GM12865 (cell line): ENCODE data around the gene PREX1.

Experiments
- DNase-seq: peaks from one replicate; pipeline ENCODE4 v3.0.0; 2010; ENCODE audit warnings: low read depth
- H3K4me3 ChIP-seq: 2 replicates; pipeline ENCODE4 v1.5.1; 2011; ENCODE audit warnings: mild to moderate bottlenecking, low read depth, low read length, control low read depth
- TF ChIP-seq, protein P1 (sequence below): IDR thresholded peaks from 2 replicates; pipeline ENCODE4 v1.5.1; 2011; ENCODE audit warnings: low read length, control low read depth, low read depth, inconsistent platforms; ENCODE audit not compliant: insufficient read depth; ENCODE audit errors: missing control alignments

Gene PREX1

DNA sequence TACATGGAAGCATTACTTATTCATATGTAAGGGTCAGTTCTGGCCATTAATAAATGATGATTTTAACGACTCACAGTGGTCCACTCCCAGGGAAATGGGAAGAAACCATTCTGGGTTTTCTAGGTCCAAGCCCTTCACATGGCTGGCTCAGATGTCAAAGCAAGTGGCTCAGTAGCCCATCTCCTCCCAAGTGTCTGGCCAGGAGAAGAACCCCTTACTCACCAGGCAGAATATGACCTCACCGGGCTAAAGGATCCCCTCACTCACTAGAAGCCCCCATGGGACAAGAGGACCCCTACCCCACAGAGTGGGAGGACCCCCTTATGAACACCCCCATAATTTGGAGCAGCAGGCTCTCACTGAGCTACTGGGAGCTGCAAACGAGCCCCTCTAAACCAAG, 34.0 kb downstream of the PREX1 start:
- no peak overlapping the region for H3K4me3 ChIP-seq
- TF ChIP-seq, protein P1, sequence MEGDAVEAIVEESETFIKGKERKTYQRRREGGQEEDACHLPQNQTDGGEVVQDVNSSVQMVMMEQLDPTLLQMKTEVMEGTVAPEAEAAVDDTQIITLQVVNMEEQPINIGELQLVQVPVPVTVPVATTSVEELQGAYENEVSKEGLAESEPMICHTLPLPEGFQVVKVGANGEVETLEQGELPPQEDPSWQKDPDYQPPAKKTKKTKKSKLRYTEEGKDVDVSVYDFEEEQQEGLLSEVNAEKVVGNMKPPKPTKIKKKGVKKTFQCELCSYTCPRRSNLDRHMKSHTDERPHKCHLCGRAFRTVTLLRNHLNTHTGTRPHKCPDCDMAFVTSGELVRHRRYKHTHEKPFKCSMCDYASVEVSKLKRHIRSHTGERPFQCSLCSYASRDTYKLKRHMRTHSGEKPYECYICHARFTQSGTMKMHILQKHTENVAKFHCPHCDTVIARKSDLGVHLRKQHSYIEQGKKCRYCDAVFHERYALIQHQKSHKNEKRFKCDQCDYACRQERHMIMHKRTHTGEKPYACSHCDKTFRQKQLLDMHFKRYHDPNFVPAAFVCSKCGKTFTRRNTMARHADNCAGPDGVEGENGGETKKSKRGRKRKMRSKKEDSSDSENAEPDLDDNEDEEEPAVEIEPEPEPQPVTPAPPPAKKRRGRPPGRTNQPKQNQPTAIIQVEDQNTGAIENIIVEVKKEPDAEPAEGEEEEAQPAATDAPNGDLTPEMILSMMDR, result no peak
- DNase-seq, result no peak

DNA sequence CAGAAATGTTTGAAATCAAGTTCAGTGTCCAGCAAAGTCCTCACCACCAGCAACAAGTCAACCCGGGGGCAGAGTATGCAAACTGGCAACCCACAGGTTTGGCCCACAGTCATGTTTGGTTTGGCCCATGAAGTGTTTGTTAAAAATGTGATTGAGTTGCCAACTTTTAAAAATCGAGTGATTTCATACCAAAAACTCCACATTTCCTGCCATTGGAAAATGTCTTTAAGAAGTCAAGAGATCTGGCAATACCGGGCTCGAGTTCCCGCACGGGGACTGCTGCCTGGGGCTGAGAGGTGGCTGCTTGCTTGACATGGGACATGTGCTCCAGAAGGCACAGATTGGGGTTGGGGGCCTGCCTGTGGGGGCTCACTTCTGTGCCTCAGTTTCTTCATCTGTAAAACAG, 36.1 kb downstream of the PREX1 start:
- TF ChIP-seq, protein P1, result no peak
- DNase-seq, result no peak
- H3K4me3 ChIP-seq, result no peak overlapping the region

DNA sequence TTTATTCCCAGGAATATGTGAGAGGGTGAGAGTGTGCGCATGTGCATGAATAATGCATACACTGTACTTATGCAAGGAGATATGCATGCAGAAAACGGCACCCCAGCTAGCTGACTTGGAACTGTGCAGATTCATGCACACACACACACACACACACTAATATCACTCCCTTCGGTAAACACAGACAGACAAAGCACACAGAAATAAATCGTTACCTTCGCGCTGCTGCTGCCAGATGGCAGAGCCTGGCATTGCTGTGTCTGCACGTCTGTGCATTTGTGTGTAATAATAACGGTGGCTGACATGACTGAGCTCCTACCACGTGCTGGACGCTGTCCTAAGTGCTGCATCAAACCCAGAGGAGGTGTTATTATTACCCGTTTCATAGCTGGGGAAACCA, 36.8 kb downstream of the PREX1 start:
- TF ChIP-seq, protein P1, result no peak
- H3K4me3 ChIP-seq, result no peak overlapping the region
- peak; percentile 54 for DNase-seq

DNA sequence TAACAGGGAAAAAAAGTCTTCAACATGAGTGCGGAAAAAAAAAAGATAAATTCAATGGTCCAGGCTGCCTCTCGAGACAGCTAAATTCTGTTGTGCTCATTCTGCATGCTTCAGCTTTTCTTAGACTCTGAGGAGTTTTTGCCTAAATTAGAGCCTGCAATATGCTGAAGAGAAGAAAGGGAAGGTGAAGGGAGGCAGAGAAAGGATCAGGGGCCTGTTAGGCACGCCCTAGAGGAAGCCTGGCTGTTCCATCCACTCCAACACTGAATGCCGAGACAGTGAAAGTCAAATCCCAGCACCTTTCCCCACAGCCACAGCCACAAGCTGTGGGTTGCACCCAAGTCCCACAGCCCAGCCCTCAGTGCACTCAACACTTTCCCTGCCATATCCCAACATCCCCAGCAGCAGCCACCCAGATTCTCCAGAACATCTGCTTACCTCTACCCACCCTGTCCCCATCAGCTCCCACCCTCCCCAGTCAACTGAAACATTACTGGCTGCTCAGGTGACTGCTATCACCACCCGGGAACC, 37.3 kb downstream of the PREX1 start:
- DNase-seq, result no peak
- H3K4me3 ChIP-seq, result no peak overlapping the region
- TF ChIP-seq, protein P1, result no peak

DNA sequence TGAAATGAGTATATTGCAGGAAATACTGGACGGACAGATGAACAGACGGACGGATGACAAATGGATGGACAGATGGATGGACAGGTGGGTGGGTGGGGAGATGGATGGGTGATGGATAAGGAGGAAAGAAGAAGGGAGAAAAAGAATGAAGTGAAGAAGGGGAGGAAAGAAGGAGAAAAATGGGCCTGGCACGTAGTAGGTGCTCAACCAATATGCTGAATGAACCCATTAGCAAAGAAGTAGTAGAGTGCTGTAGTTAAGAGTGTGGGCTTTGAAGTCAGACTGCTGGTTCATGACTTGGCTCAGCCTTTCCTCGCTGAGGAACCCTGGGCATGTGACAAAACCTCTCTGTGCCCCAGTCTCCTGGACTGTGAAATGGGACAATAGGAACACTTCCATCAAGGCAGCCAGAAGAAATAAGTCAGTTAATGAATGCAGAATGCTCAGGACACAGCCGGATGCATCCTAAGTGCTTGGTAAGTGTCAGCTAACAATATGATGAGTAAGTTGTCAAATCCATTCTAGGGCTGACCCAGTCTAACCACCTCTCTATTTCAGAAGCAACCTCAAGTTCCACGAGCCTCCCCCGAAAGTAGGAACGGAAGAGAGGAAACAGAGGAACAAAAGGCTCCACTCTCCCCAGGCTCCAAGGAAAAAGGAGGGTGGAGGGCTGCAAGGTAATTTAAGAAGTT, 37.9 kb downstream of the PREX1 start:
- TF ChIP-seq, protein P1, result no peak
- DNase-seq, result peak; percentile 69

DNA sequence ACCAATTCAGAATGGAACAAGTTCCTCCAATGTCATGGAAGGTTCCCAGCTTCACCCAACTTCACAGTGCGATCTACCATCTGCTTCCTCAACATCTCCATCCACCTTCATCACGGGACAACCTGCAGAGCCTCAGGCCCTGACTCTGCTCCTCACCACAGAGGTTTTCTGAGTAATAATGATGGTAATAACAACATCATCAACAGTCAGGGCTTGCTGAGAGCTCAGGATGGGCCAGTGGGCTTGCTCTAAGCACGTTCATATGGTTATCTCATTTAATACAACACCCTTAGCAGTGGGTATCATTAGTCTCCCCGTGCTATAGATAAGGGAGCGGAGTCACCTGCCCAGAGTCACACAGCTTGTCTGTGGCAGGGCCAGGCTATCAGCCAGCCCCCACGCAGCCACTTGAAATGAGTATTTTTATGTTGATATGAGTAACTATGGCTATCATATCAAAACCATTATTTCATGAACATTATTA, 38.6 kb downstream of the PREX1 start:
- TF ChIP-seq, protein P1, result no peak
- H3K4me3 ChIP-seq, result no peak overlapping the region
- DNase-seq, result peak; percentile 69

More for the DNA sequence above, 37.9 kb downstream of the PREX1 start:
- no peak overlapping the region for H3K4me3 ChIP-seq

DNA sequence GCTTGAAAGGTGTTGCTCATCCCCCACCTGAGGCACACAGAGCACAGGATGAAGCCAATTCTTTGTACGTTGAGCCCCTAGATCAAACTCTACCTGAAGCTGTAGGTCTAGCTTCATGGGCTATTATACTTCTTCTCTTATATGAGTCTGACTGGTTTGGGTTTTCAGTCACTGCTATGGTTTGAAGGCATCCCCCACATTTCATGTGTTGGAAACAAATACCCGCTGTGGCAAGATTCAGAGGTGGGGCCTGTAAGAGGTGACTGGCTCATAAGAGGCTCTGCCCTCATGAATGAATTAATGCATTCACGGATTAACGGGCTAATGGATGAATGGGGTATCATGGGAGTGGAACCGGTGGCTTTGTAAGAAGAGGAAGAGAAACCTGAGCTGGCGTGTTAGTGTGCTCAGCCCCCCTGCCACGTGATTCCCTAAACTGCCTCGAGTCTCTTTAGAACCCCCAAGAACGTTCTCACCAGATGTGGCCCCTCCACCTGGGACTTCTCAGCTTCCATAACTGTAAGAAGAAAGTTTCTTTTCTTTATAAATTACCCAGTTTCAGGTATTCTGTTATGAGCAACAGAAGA, 39.2 kb downstream of the PREX1 start:
- TF ChIP-seq, protein P1, result no peak
- peak; percentile 92 for DNase-seq
- peak overlapping the region; percentile 23 for H3K4me3 ChIP-seq
